ENCODE measurements around the gene PTPN13. TPM values are rescaled to one million over a fixed set of nuclear protein-coding genes. Genes with fewer than 3 reads are reported as not detected.
A peak's percentile ranks its signal among the peaks of the same experiment; 100 is the strongest.

PTPN13 gene
- total RNA-seq, 2 donors from 2014 or later, result 6.2 to 12.1 TPM

DNA sequence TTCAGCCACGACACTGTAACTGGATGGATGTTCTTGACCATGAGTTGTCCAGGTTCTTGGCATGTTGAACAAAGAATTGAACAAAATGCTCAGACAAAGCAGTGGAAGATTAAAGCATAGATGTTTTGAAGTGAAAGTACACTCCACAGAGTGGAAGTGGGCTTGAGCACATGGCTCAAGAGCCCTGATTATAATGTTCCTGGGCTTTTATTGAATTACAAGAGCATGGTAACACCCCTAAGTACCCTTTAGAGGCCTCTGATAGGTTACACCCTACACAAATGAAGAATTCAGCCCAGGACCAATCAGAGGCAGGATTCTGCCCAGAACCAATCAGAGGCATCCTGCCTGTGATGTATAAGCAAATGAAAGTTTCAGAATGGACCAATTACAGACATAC, 221.5 kb downstream of the PTPN13 start:
- TF ChIP-seq CTCF (IDR thresholded peaks at IDR 0.05), result no peak
- Histone ChIP-seq H3K27ac (peak overlapping the region; percentile 20 to 51), H3K9me3 (peaks cover 0 to 10% of the 10 kb centered on the region in 2 donors)

DNA sequence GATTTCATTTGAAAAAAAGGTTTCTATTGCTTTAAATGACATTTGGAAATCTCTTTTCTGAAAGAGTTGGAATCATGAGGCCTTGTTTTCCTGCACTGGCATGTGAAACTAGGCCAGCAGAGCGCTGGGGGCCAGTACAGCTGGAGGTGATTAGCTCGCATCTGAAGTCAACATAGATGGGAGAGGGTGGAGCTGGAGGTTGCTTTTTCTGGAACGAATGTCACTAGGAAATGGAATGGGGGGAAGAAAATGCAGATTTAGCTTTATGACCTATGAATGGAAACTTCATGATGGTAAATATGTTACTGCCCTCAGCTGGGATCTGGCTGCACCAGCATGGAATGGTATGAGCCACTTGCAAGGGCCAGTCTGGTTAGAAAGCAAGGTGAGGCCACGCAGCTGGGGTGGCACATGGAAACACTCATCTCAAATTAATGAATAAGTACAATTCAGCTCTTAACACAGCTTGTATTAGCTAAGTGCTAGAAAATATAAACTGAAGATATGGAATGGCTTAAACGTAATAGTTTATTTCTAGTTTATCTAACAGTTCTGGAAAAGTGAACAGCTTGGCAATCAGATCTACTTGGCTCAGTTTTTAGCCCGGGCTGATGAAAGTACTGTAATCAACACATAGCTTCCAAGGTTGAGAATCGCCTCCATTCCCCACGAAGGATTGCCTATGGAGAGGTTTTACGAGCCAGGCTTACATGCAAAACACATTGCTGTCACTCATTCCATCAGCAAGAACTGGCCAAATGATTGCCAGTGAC, 222.6 kb downstream of the PTPN13 start:
- no peaks in the 10 kb centered on the region for H3K27me3 ChIP-seq
- H3K4me3 ChIP-seq, result no peak overlapping the region
- no peaks in the 10 kb centered on the region for H3K36me3 ChIP-seq
- H3K4me1 ChIP-seq, result no peaks in the 10 kb centered on the region
- peaks cover 0 to 10% of the 10 kb centered on the region in 2 donors for H3K9me3 ChIP-seq
- no peak for TF ChIP-seq CTCF (IDR thresholded peaks at IDR 0.05)
- H3K27ac ChIP-seq, result peak overlapping the region; percentile 20 to 51
- DNase-seq (ENCODE audit: low spot score), result no peak

More for the DNA sequence above, 221.5 kb downstream of the PTPN13 start:
- no peaks in the 10 kb centered on the region for H3K27me3 ChIP-seq
- DNase-seq (ENCODE audit: low spot score), result no peak
- H3K4me3 ChIP-seq, result no peak overlapping the region
- H3K36me3 ChIP-seq, result no peaks in the 10 kb centered on the region
- H3K4me1 ChIP-seq, result no peaks in the 10 kb centered on the region

- no peak for TF ChIP-seq CTCF (IDR thresholded peaks at IDR 0.05)
- Histone ChIP-seq H3K27ac (no peak overlapping the region), H3K36me3 (no peaks in the 10 kb centered on the region), H3K4me1 (no peaks in the 10 kb centered on the region), H3K9me3 (peaks cover 0 to 10% of the 10 kb centered on the region in 2 donors), H3K27me3 (no peaks in the 10 kb centered on the region), H3K4me3 (no peak overlapping the region)
- no peak for DNase-seq (ENCODE audit: low spot score)
These were observed 224.1 kb downstream of the PTPN13 start for GRCh38 chr4:86818211-86818610.

- Histone ChIP-seq H3K27me3 (no peaks in the 10 kb centered on the region), H3K9me3 (peaks cover 0 to 10% of the 10 kb centered on the region in 2 donors), H3K36me3 (no peaks in the 10 kb centered on the region), H3K27ac (no peak overlapping the region), H3K4me3 (no peak overlapping the region), H3K4me1 (no peaks in the 10 kb centered on the region)
- DNase-seq (ENCODE audit: low spot score), result no peak
- no peak for TF ChIP-seq CTCF (IDR thresholded peaks at IDR 0.05)
These were observed 224.7 kb downstream of the PTPN13 start for GRCh38 chr4:86818841-86819240.

DNA sequence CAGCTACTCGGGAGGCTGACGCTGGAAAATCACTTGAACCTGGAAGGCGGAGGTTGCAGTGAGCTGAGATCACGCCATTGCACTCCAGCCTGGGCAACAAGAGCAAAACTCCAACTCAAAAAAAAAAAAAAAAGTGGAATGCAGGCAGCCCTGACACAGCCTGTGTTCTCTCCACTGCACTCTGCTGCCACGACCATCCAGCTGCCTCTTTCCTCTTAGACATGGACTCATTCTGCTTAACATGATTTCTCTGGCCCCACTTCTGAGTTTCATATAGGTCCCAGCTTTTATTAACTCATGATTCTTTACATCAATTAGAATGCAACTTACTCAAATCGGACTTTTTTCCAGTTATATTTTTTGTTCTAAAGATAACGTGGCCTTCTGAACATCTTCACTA, 225.4 kb downstream of the PTPN13 start:
- no peak for DNase-seq (ENCODE audit: low spot score)
- no peaks in the 10 kb centered on the region for H3K4me1 ChIP-seq
- H3K36me3 ChIP-seq, result no peaks in the 10 kb centered on the region
- H3K9me3 ChIP-seq, result peaks cover 0 to 10% of the 10 kb centered on the region in 2 donors
- no peak overlapping the region for H3K27ac ChIP-seq
- no peak overlapping the region for H3K4me3 ChIP-seq
- no peaks in the 10 kb centered on the region for H3K27me3 ChIP-seq
- no peak for TF ChIP-seq CTCF (IDR thresholded peaks at IDR 0.05)

- H3K4me1 ChIP-seq, result no peaks in the 10 kb centered on the region
- no peaks in the 10 kb centered on the region for H3K9me3 ChIP-seq
- no peak overlapping the region for H3K4me3 ChIP-seq
- no peak overlapping the region for H3K27ac ChIP-seq
- H3K36me3 ChIP-seq, result no peaks in the 10 kb centered on the region
- no peak for DNase-seq (ENCODE audit: low spot score)
- H3K27me3 ChIP-seq, result no peaks in the 10 kb centered on the region
- no peak for TF ChIP-seq CTCF (IDR thresholded peaks at IDR 0.05)
These were observed 227.0 kb downstream of the PTPN13 start for GRCh38 chr4:86821151-86821550.

All from right atrium auricular region (tissue), 2 donors.